ENCODE measurements around the gene LTBP1. TPM values are rescaled to one million over a fixed set of nuclear protein-coding genes. Genes with fewer than 3 reads are reported as not detected.
A peak's percentile ranks its signal among the peaks of the same experiment; 100 is the strongest.

The LTBP1 gene
- total RNA-seq, 1 experiment from 2014 or later: 28.5 TPM

DNA sequence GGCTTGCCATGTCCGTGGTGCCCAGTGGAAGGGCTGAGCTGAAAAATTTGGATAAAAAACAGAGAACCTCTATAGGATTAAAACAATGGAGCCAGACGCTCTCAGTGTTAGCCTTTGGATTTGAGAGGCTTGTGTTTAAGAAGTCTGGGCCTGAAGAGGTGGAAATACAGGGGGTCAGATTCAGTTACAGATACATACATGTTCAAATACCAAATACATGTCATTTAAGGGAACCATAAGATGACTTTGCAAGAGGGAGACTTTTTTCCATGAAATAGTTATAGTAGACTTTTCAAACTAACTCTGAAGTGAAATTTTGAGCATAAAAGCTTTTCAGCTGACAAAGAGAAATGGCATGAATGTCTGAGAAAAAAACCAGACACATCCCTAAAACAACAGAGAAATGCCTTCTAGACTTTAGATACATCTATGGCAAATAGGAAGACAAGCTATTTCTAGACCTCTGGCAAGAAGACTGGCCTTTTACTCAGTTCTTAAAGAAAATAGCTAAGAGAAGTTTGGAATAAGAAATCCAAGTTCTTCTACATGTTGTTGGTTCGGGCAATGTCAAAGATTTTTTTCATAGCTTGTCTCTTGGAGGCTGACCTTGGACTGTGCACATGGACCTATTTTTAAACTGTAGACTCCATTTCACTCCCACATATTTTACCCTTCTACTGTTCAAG lies 112.9 kb downstream of the LTBP1 start:
- Histone ChIP-seq H3K4me1 (ENCODE audit: insufficient read depth, low read length) (no peaks in the 10 kb centered on the region), H3T11ph (ENCODE audit: low read length) (no peak overlapping the region), H4K8ac (replicated peaks; ENCODE audit: insufficient read length, low read depth, low read length) (no peak overlapping the region), H3K23me2 (ENCODE audit: insufficient read length, low read depth, low read length, poor library complexity, severe bottlenecking) (no peaks in the 10 kb centered on the region), H4K20me1 (ENCODE audit: control insufficient read depth, insufficient read depth, insufficient read length) (no peaks in the 10 kb centered on the region), H2AFZ (ENCODE audit: low read length) (no peak overlapping the region), H4K5ac (ENCODE audit: insufficient read length, low read depth, low read length) (no peak overlapping the region), H2BK120ac (ENCODE audit: low read depth, low read length, poor library complexity, severe bottlenecking) (no peak overlapping the region), H3K79me1 (ENCODE audit: insufficient read depth, low read depth, low read length, poor library complexity, severe bottlenecking) (no peaks in the 10 kb centered on the region), H3K4me2 (ENCODE audit: insufficient read depth, insufficient read length, low read length) (no peak overlapping the region), H2BK5ac (ENCODE audit: insufficient read length, low read length) (no peak overlapping the region), H3K56ac (ENCODE audit: insufficient read length, low read depth, low read length) (no peak overlapping the region), H3K23ac (ENCODE audit: insufficient read length, low read depth, low read length) (no peak overlapping the region), H3K14ac (ENCODE audit: insufficient read depth, low read length) (no peak overlapping the region), H4K91ac (ENCODE audit: insufficient read length, low read depth, low read length) (no peak overlapping the region), H3K27me3 (ENCODE audit: insufficient read depth, low read length) (no peaks in the 10 kb centered on the region), H2BK12ac (ENCODE audit: insufficient read length, low read depth, low read length) (no peak overlapping the region), H2BK20ac (ENCODE audit: low read depth, low read length, poor library complexity, severe bottlenecking) (no peak overlapping the region), H3K18ac (ENCODE audit: insufficient read length, low read depth, low read length) (no peak overlapping the region), H3K9me3 (ENCODE audit: control insufficient read depth, low read depth, low read length) (no peaks in the 10 kb centered on the region), H3K79me2 (ENCODE audit: insufficient read depth, low read length) (no peaks in the 10 kb centered on the region), H3K27ac (ENCODE audit: insufficient read length, low read depth, low read length) (no peak overlapping the region), H2AK5ac (ENCODE audit: insufficient read length, low read length) (no peak overlapping the region), H2BK15ac (ENCODE audit: low read depth, low read length) (no peak overlapping the region), H3K9ac (ENCODE audit: extremely low read depth, insufficient read length, low read length) (no peak overlapping the region), H3K4ac (ENCODE audit: low read depth, low read length) (no peak overlapping the region)
- Mint-ChIP-seq H3K4me3 (no peak overlapping the region), H3K36me3 (ENCODE audit: insufficient read depth in 1 of 3, low read depth in 3 of 3) (peaks cover 2 to 6% (median 5%) of the 10 kb centered on the region in 3 experiments; a peak in 2 of 7 replicates), H3K9me3 (peaks cover 0 to 3% of the 10 kb centered on the region in 2 experiments; a peak in 2 of 5 replicates), H3K27me3 (ENCODE audit: low read depth) (no peaks in the 10 kb centered on the region), H3K27ac (peak overlapping the region in 2 of 3 experiments; percentile 2 to 12; a peak in 2 of 7 replicates), H3K4me1 (peaks cover 22 to 23% of the 10 kb centered on the region in 2 experiments)
- TF ChIP-seq, protein P1, sequence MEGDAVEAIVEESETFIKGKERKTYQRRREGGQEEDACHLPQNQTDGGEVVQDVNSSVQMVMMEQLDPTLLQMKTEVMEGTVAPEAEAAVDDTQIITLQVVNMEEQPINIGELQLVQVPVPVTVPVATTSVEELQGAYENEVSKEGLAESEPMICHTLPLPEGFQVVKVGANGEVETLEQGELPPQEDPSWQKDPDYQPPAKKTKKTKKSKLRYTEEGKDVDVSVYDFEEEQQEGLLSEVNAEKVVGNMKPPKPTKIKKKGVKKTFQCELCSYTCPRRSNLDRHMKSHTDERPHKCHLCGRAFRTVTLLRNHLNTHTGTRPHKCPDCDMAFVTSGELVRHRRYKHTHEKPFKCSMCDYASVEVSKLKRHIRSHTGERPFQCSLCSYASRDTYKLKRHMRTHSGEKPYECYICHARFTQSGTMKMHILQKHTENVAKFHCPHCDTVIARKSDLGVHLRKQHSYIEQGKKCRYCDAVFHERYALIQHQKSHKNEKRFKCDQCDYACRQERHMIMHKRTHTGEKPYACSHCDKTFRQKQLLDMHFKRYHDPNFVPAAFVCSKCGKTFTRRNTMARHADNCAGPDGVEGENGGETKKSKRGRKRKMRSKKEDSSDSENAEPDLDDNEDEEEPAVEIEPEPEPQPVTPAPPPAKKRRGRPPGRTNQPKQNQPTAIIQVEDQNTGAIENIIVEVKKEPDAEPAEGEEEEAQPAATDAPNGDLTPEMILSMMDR (conservative IDR thresholded peaks at IDR 0.05): no peak
- no peak for DNase-seq
- no CpG with 5 or more reads among the region's 3 CpGs for WGBS (ENCODE audit: extremely low coverage, insufficient read length, low lambda C conversion rate)
